KOPT-K1 (cell line): ENCODE measurements around the gene PP2D1.
A peak's percentile ranks its signal among the peaks of the same experiment; 100 is the strongest.
"Not testable (repeated sequence)": the region's sequence is repeated elsewhere in the genome, so short reads cannot be mapped to it uniquely, and the experiment has no call there.

Source experiments
- H3K27ac ChIP-seq: fragments of 200-600 bp; sonication (generic); 2 replicates; pipeline ENCODE4 v1.5.1; 2016; ENCODE audit warnings: antibody characterized with exemption, mild to moderate bottlenecking, low read depth, low read length; ENCODE audit not compliant: poor library complexity, severe bottlenecking
- H3K36me3 ChIP-seq: fragments of 200-600 bp; sonication (generic); 2 replicates; pipeline ENCODE4 v1.5.1; 2017; ENCODE audit warnings: antibody characterized with exemption, mild to moderate bottlenecking, low read length, moderate library complexity; ENCODE audit not compliant: insufficient read depth
- H3K9me3 ChIP-seq: fragments of 200-600 bp; sonication (generic); 2 replicates; pipeline ENCODE4 v1.5.1; 2017; ENCODE audit warnings: antibody characterized with exemption, low read length, mild to moderate bottlenecking; ENCODE audit not compliant: insufficient read depth, poor library complexity, severe bottlenecking

Gene PP2D1

GRCh38 chr3:19960696-19961095, 51.4 kb downstream of the PP2D1 start:
- no peaks in the 10 kb centered on the region for H3K9me3 ChIP-seq
- peaks cover 40% of the 10 kb centered on the region for H3K36me3 ChIP-seq
- no peak overlapping the region for H3K27ac ChIP-seq

GRCh38 chr3:19959505-19959904, 52.6 kb downstream of the PP2D1 start:
- Histone ChIP-seq H3K36me3 (peaks cover 51% of the 10 kb centered on the region), H3K9me3 (no peaks in the 10 kb centered on the region), H3K27ac (no peak overlapping the region)

DNA sequence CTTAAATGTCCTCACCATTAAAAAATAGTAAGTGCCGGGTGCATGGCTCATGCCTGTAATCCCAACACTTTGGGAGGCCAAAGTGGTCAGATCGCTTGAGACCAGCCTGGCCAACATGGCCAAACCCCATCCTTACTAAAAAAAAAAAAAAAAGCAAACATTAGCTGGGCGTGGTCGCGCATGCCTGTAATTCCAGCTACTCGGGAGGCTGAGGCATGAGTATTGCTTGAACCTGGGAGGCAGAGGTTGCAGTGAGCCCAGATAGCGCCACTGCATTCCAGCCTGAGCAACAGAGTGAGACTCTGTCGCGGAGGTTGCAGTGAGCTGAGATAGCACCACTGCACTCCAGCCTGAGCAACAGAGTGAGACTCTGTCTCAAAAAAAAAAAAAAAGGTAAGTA, 54.7 kb downstream of the PP2D1 start:
- H3K27ac ChIP-seq, H3K9me3 ChIP-seq: not testable (repeated sequence)
- peaks cover 67% of the 10 kb centered on the region for H3K36me3 ChIP-seq

DNA sequence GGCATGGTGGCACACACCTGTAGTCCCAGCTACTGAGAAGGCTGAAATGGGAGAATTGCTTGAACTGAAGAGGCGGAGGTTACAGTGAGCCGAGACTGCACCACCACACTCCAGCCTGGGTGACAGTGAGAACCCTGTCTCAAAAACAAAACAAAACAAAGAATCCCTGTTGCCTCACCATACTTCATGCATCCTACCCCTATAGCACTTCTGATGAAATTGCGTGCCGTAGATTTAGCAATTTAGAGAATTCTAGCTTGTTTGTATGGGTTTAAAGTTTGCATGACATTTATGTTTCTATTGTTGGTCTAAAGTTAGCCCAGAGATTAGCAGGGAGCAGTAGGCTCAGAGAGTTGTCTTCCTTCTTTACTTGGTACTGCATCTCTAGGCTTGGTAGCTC, 57.4 kb downstream of the PP2D1 start:
- Histone ChIP-seq H3K36me3 (peaks cover 71% of the 10 kb centered on the region), H3K27ac (no peak overlapping the region), H3K9me3 (no peaks in the 10 kb centered on the region)

DNA sequence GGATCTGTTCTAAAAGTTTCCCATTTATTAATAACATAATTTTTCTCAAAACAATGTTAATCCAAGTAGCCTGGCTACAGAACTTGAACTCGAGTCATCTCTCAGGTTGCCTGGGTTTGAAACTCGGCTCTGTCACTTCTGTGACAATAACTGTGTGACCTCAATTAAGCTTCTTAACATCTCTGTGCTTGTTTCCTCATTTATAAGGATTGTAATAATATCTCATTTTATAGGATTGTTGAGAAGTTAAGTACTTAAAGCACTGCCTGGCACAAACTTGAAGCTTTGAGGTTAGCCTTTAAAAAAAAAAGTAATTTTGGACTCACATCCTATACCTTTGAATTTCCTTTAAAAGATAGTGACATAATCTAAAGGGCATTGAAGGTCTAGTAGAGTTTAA, 61.7 kb downstream of the PP2D1 start:
- Histone ChIP-seq H3K9me3 (no peaks in the 10 kb centered on the region), H3K36me3 (peaks cover 56% of the 10 kb centered on the region), H3K27ac (no peak overlapping the region)

DNA sequence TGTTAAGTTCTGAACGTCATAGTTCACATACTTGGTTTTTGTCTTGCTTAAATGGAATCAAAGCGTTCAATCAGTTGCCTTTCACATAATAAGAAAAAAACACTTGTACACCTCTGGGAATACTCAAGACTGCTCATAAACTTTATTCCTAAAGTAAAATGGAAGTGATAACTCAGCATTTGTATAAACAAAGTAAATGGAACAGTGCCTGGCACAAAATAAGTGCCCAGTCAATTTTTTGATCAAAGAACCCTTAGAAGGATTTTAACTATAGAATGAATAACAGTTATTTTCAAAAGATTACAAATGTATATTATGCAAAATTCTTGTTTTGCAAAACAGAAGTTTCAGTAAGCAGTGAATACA, 63.9 kb downstream of the PP2D1 start:
- Histone ChIP-seq H3K36me3 (peaks cover 35% of the 10 kb centered on the region), H3K27ac (peak overlapping the region; percentile 78), H3K9me3 (no peaks in the 10 kb centered on the region)

- no peaks in the 10 kb centered on the region for H3K9me3 ChIP-seq
- peaks cover 30% of the 10 kb centered on the region for H3K36me3 ChIP-seq
- peak overlapping the region; percentile 78 for H3K27ac ChIP-seq
Observed at GRCh38 chr3:19947549-19948225, 64.4 kb downstream of the PP2D1 start.

- peaks cover 23% of the 10 kb centered on the region for H3K36me3 ChIP-seq
- H3K9me3 ChIP-seq, result no peaks in the 10 kb centered on the region
- H3K27ac ChIP-seq, result peak within 1 kb of the TSS; percentile 78
Observed at GRCh38 chr3:19946832-19947548, 65.1 kb downstream of the PP2D1 start, which contains the start of gene RAB5A. Gene RAB5A (plus strand): TSS chr3:19947097. CDS start chr3:19950899, 3,802 bp downstream.

GRCh38 chr3:19945969-19946831, 65.9 kb downstream of the PP2D1 start:
- Histone ChIP-seq H3K9me3 (no peaks in the 10 kb centered on the region), H3K27ac (peak overlapping the region; percentile 78), H3K36me3 (peaks cover 15% of the 10 kb centered on the region)

DNA sequence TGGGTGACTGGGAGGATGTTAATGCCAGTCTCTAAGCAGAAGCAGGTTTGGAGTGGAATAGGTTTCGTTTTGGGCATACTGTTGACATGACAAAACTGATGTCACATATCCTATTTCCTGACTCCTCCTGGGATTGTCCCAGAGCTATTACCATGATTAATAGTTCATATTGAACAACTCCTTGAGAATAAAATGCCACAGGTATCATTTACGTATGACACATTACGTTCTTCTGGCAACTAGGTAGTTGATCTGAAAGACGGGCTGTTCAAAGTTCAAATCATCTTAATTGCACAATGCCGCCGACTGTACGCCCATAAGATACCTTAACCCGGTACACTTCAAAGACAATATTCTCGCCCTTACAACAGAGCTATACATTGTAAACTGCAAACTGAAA, 66.5 kb downstream of the PP2D1 start:
- Histone ChIP-seq H3K9me3 (no peaks in the 10 kb centered on the region), H3K27ac (no peak overlapping the region)

DNA sequence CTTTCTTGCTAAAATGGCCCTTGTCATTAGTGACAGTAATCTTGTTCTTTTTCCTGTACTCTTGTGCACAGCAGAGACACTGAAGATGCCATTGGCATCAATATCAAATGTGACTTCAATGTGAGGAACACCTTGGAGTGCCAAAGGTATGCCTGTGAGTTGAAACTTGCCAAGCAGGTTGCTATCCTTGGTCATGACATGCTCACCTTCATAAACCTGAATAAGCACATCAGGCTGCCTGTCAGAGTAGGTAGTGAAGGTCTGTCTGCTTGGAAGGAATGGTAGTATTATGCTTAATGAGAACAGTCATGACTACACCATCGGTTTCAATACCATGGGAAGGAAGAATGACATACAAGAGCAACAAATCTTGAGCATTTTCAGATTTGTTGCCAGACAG, 71.4 kb downstream of the PP2D1 start:
- Histone ChIP-seq H3K27ac (no peak overlapping the region), H3K9me3 (no peaks in the 10 kb centered on the region), H3K36me3 (no peaks in the 10 kb centered on the region)

More for the DNA sequence above, 66.5 kb downstream of the PP2D1 start:
- peaks cover 8% of the 10 kb centered on the region; the same call in 1 of the 2 replicates for H3K36me3 ChIP-seq

- Histone ChIP-seq H3K27ac (no peak overlapping the region), H3K9me3 (no peaks in the 10 kb centered on the region), H3K36me3 (no peaks in the 10 kb centered on the region)
Observed at GRCh38 chr3:19938295-19938627, 73.8 kb downstream of the PP2D1 start.

DNA sequence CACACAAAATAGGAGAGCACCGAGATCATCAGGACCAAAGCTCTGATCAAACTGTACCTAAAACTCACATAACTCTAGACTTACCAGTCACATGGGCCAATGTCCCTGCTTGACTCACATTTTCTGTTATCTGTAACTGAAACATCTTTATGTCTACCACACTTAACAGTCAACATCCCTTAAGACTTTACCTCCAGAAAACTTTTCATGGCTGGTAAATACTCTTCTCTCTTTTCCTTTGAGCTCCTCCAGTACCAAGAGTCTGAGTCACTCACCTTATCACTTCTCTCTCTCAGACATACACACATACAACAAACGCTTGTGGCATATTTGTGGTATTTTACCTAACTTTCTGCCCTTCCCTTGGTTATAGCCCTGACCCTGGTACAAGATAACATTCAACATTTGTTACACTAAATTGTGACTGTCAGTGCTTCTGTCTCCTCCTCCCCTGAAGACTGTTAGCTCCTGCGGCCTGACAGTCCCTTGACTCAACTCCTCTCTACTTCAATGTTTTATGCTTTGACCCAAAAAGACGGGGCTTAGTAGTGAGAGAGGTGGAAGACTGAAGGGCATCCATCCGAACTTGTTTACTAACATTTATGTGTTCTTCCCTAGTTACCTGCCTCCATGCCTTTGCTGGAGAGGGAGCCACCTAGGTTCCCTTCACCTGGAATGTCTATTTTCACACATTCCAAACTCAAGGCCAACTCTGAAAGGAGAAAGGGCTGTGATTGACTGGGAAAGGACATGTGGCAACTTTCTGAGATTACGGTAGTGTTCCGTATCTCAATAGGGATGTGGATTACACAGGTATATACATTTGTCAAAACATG, 74.4 kb downstream of the PP2D1 start:
- no peaks in the 10 kb centered on the region for H3K36me3 ChIP-seq
- H3K27ac ChIP-seq, result no peak overlapping the region
- no peaks in the 10 kb centered on the region for H3K9me3 ChIP-seq
